Caco-2 (cell line): ENCODE data around the gene ZKSCAN1. TPM values are rescaled to one million over a fixed set of nuclear protein-coding genes. Genes with fewer than 3 reads are reported as not detected.

Source experiments
- BruUV-seq: library from RNA; stranded (reverse); fragments of 400-500 nt; replicated peaks from 2 replicates; lab custom pipeline; 2021; lab: Mats Ljungman, UMichigan
- CTCF ChIA-PET: fragments of 300-600 bp; sonication (Branson Sonifier 250); formaldehyde crosslinking; loops from one replicate; lab custom pipeline; 2022; ENCODE audit warnings: antibody characterized with exemption; lab: Charles Lee
- POLR2A ChIA-PET: fragments of 300-600 bp; sonication (Branson Sonifier 250); formaldehyde crosslinking; loops from one replicate; lab custom pipeline; 2022; ENCODE audit warnings: antibody characterized with exemption; lab: Charles Lee
- DNase-seq, 2 experiments: peaks; one replicate each; pipeline versions ENCODE4 v3.0.0 to v3.0.0-alpha.2; 2020 to 2022
- H3K27me3 ChIP-seq: replicated peaks from 2 replicates; pipeline ENCODE4 v1.6.0; 2011; ENCODE audit warnings: low read length; ENCODE audit not compliant: control insufficient read depth, insufficient read depth
- H3K36me3 ChIP-seq: 2 replicates; pipeline ENCODE4 v1.5.1; 2011; ENCODE audit warnings: low read length; ENCODE audit not compliant: control insufficient read depth, insufficient read depth
- H3K4me1 ChIP-seq: fragments of 250-450 bp; sonication (Bioruptor Pico); 2 replicates; pipeline ENCODE4 v1.5.1; 2020; ENCODE audit warnings: mild to moderate bottlenecking
- H3K4me3 ChIP-seq: 2 replicates; pipeline ENCODE4 v1.5.1; 2011; ENCODE audit warnings: low read depth, mild to moderate bottlenecking, control low read depth, low read length
- H3K9me3 ChIP-seq: fragments of 250-450 bp; sonication (Bioruptor Pico); 2 replicates; pipeline ENCODE4 v1.5.1; 2020; ENCODE audit warnings: mild to moderate bottlenecking, moderate library complexity
- H3K27ac Mint-ChIP-seq: one replicate; pipeline ENCODE4 v1.8.0; 2022; ENCODE audit warnings: mixed read lengths; ENCODE audit not compliant: unreplicated experiment
- H3K27me3 Mint-ChIP-seq: one replicate; pipeline ENCODE4 v1.8.0; 2022; ENCODE audit warnings: mixed read lengths; ENCODE audit not compliant: insufficient read depth, unreplicated experiment
- H3K36me3 Mint-ChIP-seq: one replicate; pipeline ENCODE4 v1.8.0; 2022; ENCODE audit warnings: mild to moderate bottlenecking, mixed read lengths; ENCODE audit not compliant: insufficient read depth, unreplicated experiment
- H3K4me1 Mint-ChIP-seq: one replicate; pipeline ENCODE4 v1.8.0; 2022; ENCODE audit warnings: low read depth, mixed read lengths; ENCODE audit not compliant: unreplicated experiment
- H3K4me3 Mint-ChIP-seq: one replicate; pipeline ENCODE4 v1.8.0; 2022; ENCODE audit warnings: mild to moderate bottlenecking, moderate library complexity, mixed read lengths; ENCODE audit not compliant: unreplicated experiment
- H3K9me3 Mint-ChIP-seq: one replicate; pipeline ENCODE4 v1.8.0; 2022; ENCODE audit warnings: mixed read lengths; ENCODE audit not compliant: unreplicated experiment
- intact Hi-C: fragments of 100-400 bp; cut with micrococcal nuclease; formaldehyde crosslinking; loops from one replicate; pipeline ENCODE4 v1.10.0; 2022; ENCODE audit not compliant: unreplicated experiment
- total RNA-seq: library from RNA; stranded (reverse); gene quantifications from 2 replicates; pipeline ENCODE4 v1.2.3, GENCODE V29; 2022
- TF ChIP-seq, protein P1 (sequence below), 2 experiments: fragments of 200-600 bp in 1 of 2; IDR thresholded peaks; 1 replicate in 1 of 2; 2 replicates in 1 of 2; pipeline versions ENCODE4 v1.5.1 to v1.8.0; 2011 to 2022; ENCODE audit warnings: antibody characterized with exemption in 1 of 2, control low read depth in 1 of 2, inconsistent platforms in 1 of 2, low read depth in 1 of 2, low read length in 1 of 2, mild to moderate bottlenecking in 1 of 2, moderate library complexity in 1 of 2; ENCODE audit not compliant: insufficient read depth in 1 of 2, severe bottlenecking in 1 of 2, unreplicated experiment in 1 of 2

The ZKSCAN1 gene
- total RNA-seq, 1 experiment from 2014 or later, result 44.8 TPM

DNA sequence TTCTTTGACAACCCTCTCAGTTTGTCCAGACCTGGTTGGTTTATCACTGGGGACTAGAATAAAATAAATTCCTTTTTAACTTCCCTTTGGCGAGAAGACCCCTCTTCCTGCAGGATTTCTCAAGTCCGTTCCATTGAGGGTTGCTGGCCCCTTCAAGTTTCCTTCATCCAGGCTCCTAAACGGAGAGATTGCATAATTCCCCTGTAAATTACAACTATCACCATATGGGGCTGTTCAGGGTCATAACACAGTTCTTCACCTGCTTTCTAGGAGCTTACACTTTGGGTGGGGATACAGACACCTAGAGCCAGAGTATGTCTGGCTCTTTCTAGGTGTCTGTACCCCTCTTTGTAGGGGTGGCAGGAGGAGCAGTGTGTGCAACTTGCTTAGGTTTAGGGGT, 70.1 kb downstream of the ZKSCAN1 start:
- Histone ChIP-seq H3K4me1 (peaks cover 11% of the 10 kb centered on the region; the same call in 1 of the 2 replicates), H3K27me3 (no peaks in the 10 kb centered on the region), H3K9me3 (no peaks in the 10 kb centered on the region), H3K36me3 (no peaks in the 10 kb centered on the region), H3K4me3 (no peak overlapping the region)
- intact Hi-C loops, result no loop called here
- Mint-ChIP-seq H3K27ac (no peak overlapping the region), H3K9me3 (no peaks in the 10 kb centered on the region), H3K27me3 (no peaks in the 10 kb centered on the region), H3K4me3 (no peak overlapping the region), H3K36me3 (peaks cover 42% of the 10 kb centered on the region), H3K4me1 (peaks cover 16% of the 10 kb centered on the region)
- DNase-seq, result no peak
- no TSS peak for BruUV-seq
- ChIA-PET POLR2A (no interaction called here), CTCF (no interaction called here)
- TF ChIP-seq, protein P1, sequence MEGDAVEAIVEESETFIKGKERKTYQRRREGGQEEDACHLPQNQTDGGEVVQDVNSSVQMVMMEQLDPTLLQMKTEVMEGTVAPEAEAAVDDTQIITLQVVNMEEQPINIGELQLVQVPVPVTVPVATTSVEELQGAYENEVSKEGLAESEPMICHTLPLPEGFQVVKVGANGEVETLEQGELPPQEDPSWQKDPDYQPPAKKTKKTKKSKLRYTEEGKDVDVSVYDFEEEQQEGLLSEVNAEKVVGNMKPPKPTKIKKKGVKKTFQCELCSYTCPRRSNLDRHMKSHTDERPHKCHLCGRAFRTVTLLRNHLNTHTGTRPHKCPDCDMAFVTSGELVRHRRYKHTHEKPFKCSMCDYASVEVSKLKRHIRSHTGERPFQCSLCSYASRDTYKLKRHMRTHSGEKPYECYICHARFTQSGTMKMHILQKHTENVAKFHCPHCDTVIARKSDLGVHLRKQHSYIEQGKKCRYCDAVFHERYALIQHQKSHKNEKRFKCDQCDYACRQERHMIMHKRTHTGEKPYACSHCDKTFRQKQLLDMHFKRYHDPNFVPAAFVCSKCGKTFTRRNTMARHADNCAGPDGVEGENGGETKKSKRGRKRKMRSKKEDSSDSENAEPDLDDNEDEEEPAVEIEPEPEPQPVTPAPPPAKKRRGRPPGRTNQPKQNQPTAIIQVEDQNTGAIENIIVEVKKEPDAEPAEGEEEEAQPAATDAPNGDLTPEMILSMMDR (IDR thresholded peaks at IDR 0.05; ENCODE audit: insufficient read depth in 1 of 2, low read depth in 1 of 2, low read length in 1 of 2, severe bottlenecking in 1 of 2, unreplicated experiment in 1 of 2), result no peak

DNA sequence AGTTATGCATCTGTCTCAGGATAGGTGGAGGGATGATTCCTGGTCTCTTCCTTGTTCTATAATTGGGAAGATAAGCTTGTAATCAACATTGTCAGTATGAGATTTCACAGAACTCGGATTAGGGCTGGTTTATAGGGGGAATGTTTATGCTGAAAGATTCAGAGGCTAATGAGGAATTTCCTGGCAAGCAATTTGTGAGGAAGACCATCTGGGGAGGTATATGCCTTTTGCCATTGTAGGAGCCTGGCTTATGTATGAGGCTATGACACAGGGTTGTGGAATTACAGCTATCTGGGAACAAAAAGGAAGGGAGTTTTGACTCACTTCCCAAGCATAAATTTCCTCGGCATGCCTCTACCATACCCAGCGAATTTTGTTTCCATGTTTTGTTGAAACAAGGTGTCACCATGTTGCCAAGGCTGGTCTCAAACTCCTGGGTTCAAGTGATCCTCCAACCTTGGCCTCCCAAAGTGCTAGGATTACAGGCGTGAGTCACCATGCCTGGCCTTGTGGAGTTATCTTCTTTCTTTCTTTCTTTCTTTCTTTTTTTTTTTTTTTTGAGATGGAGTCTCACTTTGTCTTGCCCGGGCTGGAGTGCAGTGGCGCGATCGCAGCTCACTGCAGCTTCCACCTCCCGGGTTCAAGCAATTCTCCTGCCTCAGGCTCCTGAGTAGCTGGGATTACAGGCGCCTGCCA, 71.8 kb downstream of the ZKSCAN1 start:
- TF ChIP-seq, protein P1 (IDR thresholded peaks at IDR 0.05; ENCODE audit: insufficient read depth in 1 of 2, low read depth in 1 of 2, low read length in 1 of 2, severe bottlenecking in 1 of 2, unreplicated experiment in 1 of 2), result no peak
- no peak overlapping the region for H3K27ac Mint-ChIP-seq
- Histone ChIP-seq H3K4me3 (no peak overlapping the region), H3K36me3 (peaks cover 2% of the 10 kb centered on the region; the same call in 1 of the 2 replicates), H3K27me3 (no peaks in the 10 kb centered on the region), H3K4me1 (peaks cover 11% of the 10 kb centered on the region; the same call in 1 of the 2 replicates), H3K9me3 (no peaks in the 10 kb centered on the region)
- DNase-seq, result no peak
- no peaks in the 10 kb centered on the region for H3K27me3 Mint-ChIP-seq
- CTCF ChIA-PET, result no interaction called here
- intact Hi-C loops, result no loop called here
- H3K9me3 Mint-ChIP-seq, result no peaks in the 10 kb centered on the region
- peak overlapping the region; percentile 50 for H3K4me3 Mint-ChIP-seq
- H3K4me1 Mint-ChIP-seq, result peaks cover 16% of the 10 kb centered on the region
- peaks cover 42% of the 10 kb centered on the region for H3K36me3 Mint-ChIP-seq
- BruUV-seq, result no TSS peak
- POLR2A ChIA-PET, result interaction anchor here (0.6 kb wide), 1 partner anchor 72 kb away, joined by 3 read pairs; no protein-coding TSS in a partner anchor

DNA sequence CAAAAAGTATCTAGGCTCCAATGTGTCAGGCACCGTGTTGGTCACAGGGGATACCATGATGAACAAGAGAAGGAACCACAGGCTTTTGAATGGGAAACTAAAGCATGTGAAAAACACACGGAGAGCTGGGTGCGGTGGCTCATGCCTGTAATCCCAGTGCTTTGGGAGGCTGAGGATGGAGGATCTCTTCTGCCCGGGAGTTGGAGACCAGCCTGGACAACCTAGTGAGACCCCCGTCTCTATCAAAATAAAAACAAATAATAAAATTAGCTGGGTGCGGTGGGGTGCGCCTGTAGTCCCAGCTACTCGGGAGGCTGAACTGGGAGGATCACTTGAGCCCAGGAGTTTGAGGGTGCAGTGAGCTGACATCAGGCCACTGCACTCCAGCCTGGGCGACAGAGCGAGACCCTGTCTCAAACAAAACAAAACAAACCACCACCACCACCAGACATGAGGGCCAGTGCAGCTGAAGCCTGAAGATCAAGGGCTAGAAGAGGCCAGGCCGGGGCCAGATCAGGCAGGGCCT, 72.8 kb downstream of the ZKSCAN1 start:
- POLR2A ChIA-PET, result interaction anchor here (0.6 kb wide), 1 partner anchor 73 kb away, joined by 3 read pairs; no protein-coding TSS in a partner anchor
- Histone ChIP-seq H3K36me3 (peaks cover 2% of the 10 kb centered on the region; the same call in 1 of the 2 replicates), H3K27me3 (no peaks in the 10 kb centered on the region), H3K9me3 (no peaks in the 10 kb centered on the region), H3K4me3 (peak overlapping the region; percentile 76), H3K4me1 (0 out of 2 replicates have a peak, but pooled peaks cover 7% of the 10 kb centered on the region)
- TF ChIP-seq, protein P1 (IDR thresholded peaks at IDR 0.05; ENCODE audit: insufficient read depth in 1 of 2, low read depth in 1 of 2, low read length in 1 of 2, severe bottlenecking in 1 of 2, unreplicated experiment in 1 of 2), result no peak
- intact Hi-C loops, result loop anchor here (1.0 kb wide), 1 partner anchor 12 kb away; no protein-coding TSS in a partner anchor
- DNase-seq, result no peak
- Mint-ChIP-seq H3K4me1 (peaks cover 9% of the 10 kb centered on the region), H3K4me3 (peak overlapping the region; percentile 88), H3K27me3 (no peaks in the 10 kb centered on the region), H3K36me3 (peaks cover 45% of the 10 kb centered on the region), H3K9me3 (no peaks in the 10 kb centered on the region), H3K27ac (peak overlapping the region; percentile 71)
- BruUV-seq, result TSS peak; percentile 18
- CTCF ChIA-PET, result interaction anchor here (0.6 kb wide), 1 partner anchor 109 kb away, joined by 4 read pairs; no protein-coding TSS in a partner anchor
